Measurements from ENCODE around the gene LPIN3.
"Not testable (repeated sequence)": the region's sequence is repeated elsewhere in the genome, so short reads cannot be mapped to it uniquely, and the experiment has no call there.

Gene LPIN3

GRCh38 chr20:41308726-41309413 lies 31.8 kb upstream of the LPIN3 start:
- TF ChIP-seq CTCF (IDR thresholded peaks at IDR 0.05): no peak
- no peaks in the 10 kb centered on the region for H3K9me3 Mint-ChIP-seq
- no peak overlapping the region for H3K4me3 Mint-ChIP-seq
- no peak for DNase-seq
- no peaks in the 10 kb centered on the region for H3K27me3 Mint-ChIP-seq (ENCODE audit: low read depth, poor library complexity)
- peaks cover 8% of the 10 kb centered on the region for H3K4me1 Mint-ChIP-seq
- H3K27ac Mint-ChIP-seq: no peak overlapping the region
- H3K36me3 Mint-ChIP-seq (ENCODE audit: low read depth): peaks cover 4% of the 10 kb centered on the region

GRCh38 chr20:41309817-41310216 lies 30.8 kb upstream of the LPIN3 start:
- no peak overlapping the region for H3K27ac Mint-ChIP-seq
- no peaks in the 10 kb centered on the region for H3K27me3 Mint-ChIP-seq (ENCODE audit: low read depth, poor library complexity)
- peaks cover 4% of the 10 kb centered on the region for H3K36me3 Mint-ChIP-seq (ENCODE audit: low read depth)
- DNase-seq: no peak
- H3K9me3 Mint-ChIP-seq: no peaks in the 10 kb centered on the region
- no peak overlapping the region for H3K4me3 Mint-ChIP-seq
- TF ChIP-seq CTCF (IDR thresholded peaks at IDR 0.05): no peak
- H3K4me1 Mint-ChIP-seq: peaks cover 8% of the 10 kb centered on the region

GRCh38 chr20:41312009-41312408 lies 28.6 kb upstream of the LPIN3 start:
- H3K9me3 Mint-ChIP-seq; H3K36me3 Mint-ChIP-seq (ENCODE audit: low read depth); H3K27me3 Mint-ChIP-seq (ENCODE audit: low read depth, poor library complexity); H3K27ac Mint-ChIP-seq; DNase-seq; H3K4me3 Mint-ChIP-seq: not testable (repeated sequence)
- H3K4me1 Mint-ChIP-seq: peaks cover 21% of the 10 kb centered on the region

GRCh38 chr20:41314386-41314785 lies 26.2 kb upstream of the LPIN3 start:
- Mint-ChIP-seq H3K4me3 (peak overlapping the region; percentile 33), H3K27me3 (ENCODE audit: low read depth, poor library complexity) (peaks cover 4% of the 10 kb centered on the region), H3K9me3 (no peaks in the 10 kb centered on the region), H3K4me1 (peaks cover 21% of the 10 kb centered on the region), H3K27ac (no peak overlapping the region), H3K36me3 (ENCODE audit: low read depth) (peaks cover 4% of the 10 kb centered on the region)
- no peak for DNase-seq
- TF ChIP-seq CTCF (IDR thresholded peaks at IDR 0.05): no peak

- TF ChIP-seq CTCF (IDR thresholded peaks at IDR 0.05): no peak
- no peaks in the 10 kb centered on the region for H3K9me3 Mint-ChIP-seq
- peaks cover 13% of the 10 kb centered on the region for H3K4me1 Mint-ChIP-seq
- no peak for DNase-seq
- H3K27me3 Mint-ChIP-seq (ENCODE audit: low read depth, poor library complexity): peaks cover 11% of the 10 kb centered on the region
- no peak overlapping the region for H3K27ac Mint-ChIP-seq
- peak overlapping the region; percentile 87 for H3K4me3 Mint-ChIP-seq
- H3K36me3 Mint-ChIP-seq (ENCODE audit: low read depth): peaks cover 4% of the 10 kb centered on the region
These were observed 24.6 kb upstream of the LPIN3 start for GRCh38 chr20:41316051-41316450.

DNA sequence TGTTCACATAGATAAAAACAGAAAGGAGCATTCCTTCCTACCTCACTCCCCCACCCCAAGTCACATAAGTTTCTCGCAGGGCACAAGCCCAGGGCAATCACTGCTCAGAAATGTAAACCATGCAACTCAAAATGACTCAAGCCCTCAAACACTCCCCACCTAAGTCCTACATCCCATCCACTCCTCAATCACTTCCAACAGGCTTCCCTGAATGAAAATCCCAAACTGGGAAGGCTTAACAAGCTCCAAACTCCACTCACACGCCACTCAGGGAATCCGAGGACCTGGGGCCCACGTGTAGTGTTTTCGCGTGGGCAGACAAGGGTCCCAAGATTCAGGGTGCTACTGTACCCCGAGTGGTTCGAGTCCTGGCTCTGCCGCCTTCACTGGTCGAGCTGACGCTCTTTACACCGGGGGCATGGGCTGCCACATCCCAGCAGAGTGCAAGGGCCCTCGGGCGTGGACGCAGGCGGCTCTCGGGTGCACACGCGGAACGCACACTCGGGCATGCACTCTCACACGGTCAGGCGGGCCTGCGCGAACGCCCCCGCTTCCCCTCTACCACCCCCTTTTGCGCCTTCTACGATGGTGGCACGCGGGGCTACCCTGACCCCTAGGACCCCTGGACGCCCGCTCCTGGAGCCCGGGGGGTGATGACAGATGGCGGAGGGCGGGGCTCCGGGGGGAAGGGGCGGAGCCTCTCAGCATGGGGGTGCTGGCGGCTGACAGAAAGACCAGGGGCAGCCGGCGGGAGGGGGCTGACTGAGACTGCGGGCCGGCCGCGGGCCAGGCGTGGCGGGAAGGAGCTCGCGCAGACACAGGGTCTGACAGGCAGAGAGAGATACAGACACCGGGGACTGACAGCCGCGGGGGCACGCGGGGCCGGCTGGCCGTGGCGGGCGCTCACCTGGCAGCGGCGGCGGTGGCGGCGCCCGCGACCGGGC lies 23.7 kb upstream of the LPIN3 start:
- H3K27me3 Mint-ChIP-seq (ENCODE audit: low read depth, poor library complexity): peaks cover 11% of the 10 kb centered on the region
- peak overlapping the region; percentile 87 for H3K4me3 Mint-ChIP-seq
- peaks cover 13% of the 10 kb centered on the region for H3K4me1 Mint-ChIP-seq
- H3K36me3 Mint-ChIP-seq (ENCODE audit: low read depth): peaks cover under 1% of the 10 kb centered on the region
- H3K27ac Mint-ChIP-seq: peak overlapping the region; percentile 62
- no peak for TF ChIP-seq CTCF (IDR thresholded peaks at IDR 0.05)
- H3K9me3 Mint-ChIP-seq: no peaks in the 10 kb centered on the region
- DNase-seq: peak; percentile 86
